GM21367 (cell line): ENCODE data around the gene NR3C1.

Source experiments
- ATAC-seq: cut with Tn5 transposase; IDR thresholded peaks from one replicate; pipeline ENCODE4 v1.9.1; 2021; ENCODE audit not compliant: unreplicated experiment

The NR3C1 gene

GRCh38 chr5:143314099-143314498 lies 89.4 kb downstream of the NR3C1 start:
- ATAC-seq: no peak

- no peak for ATAC-seq
These were observed 90.1 kb downstream of the NR3C1 start for GRCh38 chr5:143313298-143313852.

- ATAC-seq: no peak
These were observed 90.7 kb downstream of the NR3C1 start for GRCh38 chr5:143312822-143313221.

GRCh38 chr5:143311955-143312354 lies 91.5 kb downstream of the NR3C1 start:
- no peak for ATAC-seq

- ATAC-seq: no peak
These were observed 92.1 kb downstream of the NR3C1 start for GRCh38 chr5:143311428-143311827.

DNA sequence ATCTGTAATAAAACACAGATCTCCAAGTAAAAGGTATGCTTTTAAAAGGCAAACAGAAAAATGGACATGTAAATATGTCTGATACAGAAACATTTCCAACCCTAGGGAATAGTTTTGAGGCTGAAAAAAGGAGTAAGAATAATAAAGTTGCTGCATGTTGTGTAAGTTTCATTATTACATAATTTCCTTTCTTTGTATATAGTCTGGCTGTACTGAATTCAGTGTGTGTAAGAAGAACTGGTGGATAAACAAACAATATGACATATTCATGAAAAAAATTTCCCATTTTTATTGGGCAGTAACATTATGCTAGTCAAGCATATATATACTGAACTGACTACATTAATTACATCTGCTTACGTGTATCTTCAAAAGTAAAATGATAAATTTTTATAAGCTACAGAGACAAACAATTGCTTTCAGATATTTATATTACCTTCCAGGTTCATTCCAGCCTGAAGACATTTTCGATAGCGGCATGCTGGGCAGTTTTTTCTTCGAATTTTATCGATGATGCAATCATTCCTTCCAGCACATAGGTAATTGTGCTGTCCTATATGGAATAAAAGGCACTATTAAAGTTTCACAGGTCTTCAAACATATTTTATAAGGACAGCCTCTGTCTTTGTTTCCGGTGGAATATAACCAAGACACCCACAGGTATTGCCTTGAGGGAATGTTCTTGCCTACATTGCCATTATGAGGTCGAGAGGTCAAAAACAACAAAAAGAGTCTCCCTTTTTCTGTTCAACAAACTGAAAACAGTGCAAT lies 93.6 kb downstream of the NR3C1 start:
- ATAC-seq: no peak

GRCh38 chr5:143308731-143309130 lies 94.8 kb downstream of the NR3C1 start:
- ATAC-seq: no peak

- ATAC-seq: no peak
These were observed 97.4 kb downstream of the NR3C1 start for GRCh38 chr5:143306040-143306439.

DNA sequence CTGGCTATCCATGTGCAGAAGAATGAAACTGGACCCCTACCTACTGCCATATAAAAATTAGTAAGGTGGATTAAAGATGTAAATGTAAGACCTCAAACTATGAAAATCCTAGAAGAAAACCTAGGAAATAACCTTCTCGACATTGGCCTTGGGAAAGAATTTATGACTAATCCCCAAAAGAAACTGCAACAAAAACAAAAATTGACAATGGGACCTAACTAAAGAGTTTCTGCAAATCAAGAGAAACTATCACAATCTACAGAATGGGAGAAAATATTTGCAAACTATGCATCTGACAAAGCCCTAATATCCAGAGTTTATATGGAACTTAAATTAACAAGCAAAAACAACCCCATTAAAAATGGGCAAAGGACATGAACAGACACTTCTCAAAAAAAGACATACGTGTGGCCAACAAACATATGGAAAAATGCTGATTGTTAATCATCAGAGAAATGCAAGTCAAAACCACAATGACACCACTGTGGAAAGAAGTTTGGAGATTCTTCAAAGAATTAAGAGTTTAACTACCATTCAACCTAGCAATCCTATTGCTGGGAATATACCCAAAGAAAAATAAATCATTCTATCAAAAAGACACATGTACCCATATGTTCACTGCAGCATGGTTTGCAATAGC lies 98.5 kb downstream of the NR3C1 start:
- no peak for ATAC-seq

GRCh38 chr5:143302341-143303045 lies 101.0 kb downstream of the NR3C1 start:
- ATAC-seq: no peak

GRCh38 chr5:143297756-143298155 lies 105.7 kb downstream of the NR3C1 start:
- ATAC-seq: no peak

DNA sequence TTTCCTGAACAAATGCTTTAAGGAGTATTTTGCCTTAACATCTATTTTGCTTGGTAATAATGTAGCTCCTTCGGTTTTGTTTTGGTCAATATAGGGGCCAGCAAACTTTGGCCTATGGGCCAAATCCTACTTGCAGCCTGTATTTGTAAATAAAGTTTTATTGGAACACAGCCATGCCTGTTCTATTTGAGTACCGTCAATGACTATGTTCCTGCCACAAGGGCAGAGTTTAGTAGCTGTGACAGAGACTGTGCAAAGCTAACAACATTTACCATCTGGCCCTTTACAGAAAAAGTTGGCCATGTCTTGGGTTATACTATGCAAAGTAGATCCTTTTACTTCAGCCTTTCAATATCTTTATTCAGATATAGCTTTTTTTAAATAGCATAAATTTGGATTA lies 113.4 kb downstream of the NR3C1 start:
- ATAC-seq: no peak

- ATAC-seq: no peak
These were observed 119.0 kb downstream of the NR3C1 start for GRCh38 chr5:143284521-143284920.

- ATAC-seq: no peak
These were observed 119.5 kb downstream of the NR3C1 start for GRCh38 chr5:143284002-143284401.

DNA sequence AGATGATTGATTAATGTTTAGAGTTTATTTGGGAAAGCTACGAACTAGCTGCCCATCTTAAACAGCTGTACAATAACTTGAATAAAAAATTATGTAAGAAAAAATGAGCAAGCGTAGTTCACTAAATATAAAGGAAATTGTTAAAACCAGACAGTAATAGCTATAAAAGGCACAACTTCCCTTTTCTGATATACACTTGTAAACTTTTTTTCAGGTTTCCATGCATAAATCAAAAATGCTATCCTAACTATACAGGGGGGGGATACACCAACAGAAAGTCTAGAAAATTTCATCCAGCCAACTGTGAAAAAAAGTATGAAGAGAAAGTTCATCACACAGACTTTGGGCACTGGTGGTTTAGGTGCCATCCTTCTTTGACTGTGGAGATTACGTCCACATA lies 122.3 kb downstream of the NR3C1 start:
- ATAC-seq: no peak

DNA sequence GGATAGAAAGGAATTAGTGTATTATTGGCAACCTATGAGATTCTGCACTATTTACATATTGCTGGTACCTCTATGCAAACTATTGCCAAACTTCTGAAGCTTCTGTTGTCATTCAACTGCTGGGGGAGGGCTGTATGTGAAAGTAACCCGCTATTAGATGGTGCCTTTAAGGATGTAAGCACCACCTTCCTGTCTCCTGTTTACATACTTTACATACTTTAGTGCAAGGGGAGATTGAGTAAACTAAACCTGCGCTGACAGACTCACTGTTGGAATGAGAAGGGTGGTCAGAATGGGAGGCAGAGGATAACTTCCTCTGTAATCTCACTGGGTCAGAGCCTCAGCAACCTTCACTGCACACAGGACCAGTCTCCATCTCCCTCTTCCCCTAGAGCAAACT lies 123.8 kb downstream of the NR3C1 start:
- ATAC-seq: no peak

- ATAC-seq: no peak
These were observed 126.0 kb downstream of the NR3C1 start for GRCh38 chr5:143277536-143277935.

GRCh38 chr5:143275512-143276363 lies 127.7 kb downstream of the NR3C1 start:
- ATAC-seq: no peak

DNA sequence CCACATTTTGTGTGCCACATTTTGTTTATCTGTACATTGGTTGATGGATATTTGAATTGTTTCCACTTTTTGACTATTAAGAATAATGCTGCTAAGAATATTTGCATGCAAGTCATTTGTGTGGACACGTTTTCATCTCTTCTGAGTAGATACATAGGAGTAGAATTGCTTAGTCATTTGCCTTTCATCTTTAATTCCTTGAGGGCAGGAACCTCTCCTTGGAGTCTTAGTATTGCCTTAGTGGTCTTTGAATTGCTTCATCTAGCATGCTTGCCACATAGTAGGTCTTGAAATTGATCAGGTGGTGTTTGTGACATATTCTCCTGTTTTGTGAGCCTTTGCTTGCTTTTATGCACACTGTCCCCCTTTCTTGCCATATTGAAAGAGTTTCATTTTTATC lies 128.5 kb downstream of the NR3C1 start:
- no peak for ATAC-seq

DNA sequence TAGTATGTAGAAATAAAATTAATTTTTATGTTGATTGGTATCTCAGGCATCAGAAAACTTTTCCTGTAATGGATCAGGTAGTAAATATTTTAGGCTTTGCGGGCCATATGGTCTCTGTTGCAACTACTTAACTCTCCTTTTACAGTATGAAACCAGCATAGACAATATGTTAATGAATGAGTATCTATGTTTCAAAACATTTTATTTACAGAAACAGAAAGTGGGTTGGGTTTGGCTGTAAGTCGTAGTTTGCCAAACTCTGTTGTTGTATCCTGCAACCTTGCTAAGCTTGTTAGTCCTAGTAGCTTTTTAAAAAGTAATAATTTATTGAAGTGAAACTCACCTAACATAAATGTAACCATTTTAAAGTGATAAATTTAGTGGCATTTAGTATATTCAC lies 132.1 kb downstream of the NR3C1 start:
- ATAC-seq: no peak

DNA sequence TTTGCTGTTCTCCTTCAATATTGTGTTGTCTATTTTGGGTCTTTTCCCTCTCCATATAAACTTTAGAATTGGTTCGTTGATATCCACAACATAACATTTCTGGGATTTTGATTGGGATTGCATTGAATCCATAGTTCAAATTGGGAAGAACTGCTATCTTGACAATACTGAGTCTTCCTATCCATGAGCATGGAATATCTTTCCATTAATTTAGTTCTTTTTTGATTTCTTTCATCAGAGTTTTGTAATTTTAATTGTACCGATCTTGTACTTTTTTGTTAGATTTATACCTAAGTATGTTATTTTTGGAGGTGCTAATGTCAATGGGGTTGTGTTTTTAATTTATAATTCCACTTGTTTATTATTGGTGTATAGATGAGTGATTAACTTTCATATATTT lies 135.1 kb downstream of the NR3C1 start:
- ATAC-seq: no peak
